GM21825 (cell line): ENCODE measurements around the gene TGOLN2.

ENCODE experiments used
- ATAC-seq: cut with Tn5 transposase; IDR thresholded peaks from one replicate; pipeline ENCODE4 v1.9.1; 2021; ENCODE audit warnings: mild to moderate bottlenecking, moderate library complexity; ENCODE audit not compliant: unreplicated experiment

Gene TGOLN2

GRCh38 chr2:85269959-85270358, 57.8 kb downstream of the TGOLN2 start:
- no peak for ATAC-seq
